NCI-H2081 (cell line): Measurements from ENCODE around the gene TREX2.

Experiments used
- DNase-seq, 2 experiments: peaks; one replicate each; lab custom pipeline; 2025; lab: John Stamatoyannopoulos, UW

TREX2 gene

DNA sequence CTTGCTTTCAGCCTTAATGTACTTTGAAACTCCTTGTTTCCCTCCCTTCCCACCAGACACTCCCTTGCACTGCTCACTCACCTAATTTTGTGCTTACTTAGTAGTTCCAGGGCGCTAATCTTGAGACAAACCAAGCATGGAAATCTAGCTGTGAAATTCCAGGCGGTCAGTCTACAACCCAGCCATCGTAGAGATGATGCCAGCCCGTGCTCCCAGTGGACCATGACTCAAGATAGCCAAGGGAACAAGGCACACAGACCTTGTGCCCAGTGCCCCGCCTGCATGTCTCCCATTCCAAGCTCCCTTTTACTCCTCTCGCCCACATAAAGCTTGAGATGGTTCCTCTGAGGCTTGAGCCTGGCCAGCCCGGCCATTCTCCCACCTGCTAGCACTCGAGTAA lies 11.1 kb downstream of the TREX2 start:
- no peak for DNase-seq

DNA sequence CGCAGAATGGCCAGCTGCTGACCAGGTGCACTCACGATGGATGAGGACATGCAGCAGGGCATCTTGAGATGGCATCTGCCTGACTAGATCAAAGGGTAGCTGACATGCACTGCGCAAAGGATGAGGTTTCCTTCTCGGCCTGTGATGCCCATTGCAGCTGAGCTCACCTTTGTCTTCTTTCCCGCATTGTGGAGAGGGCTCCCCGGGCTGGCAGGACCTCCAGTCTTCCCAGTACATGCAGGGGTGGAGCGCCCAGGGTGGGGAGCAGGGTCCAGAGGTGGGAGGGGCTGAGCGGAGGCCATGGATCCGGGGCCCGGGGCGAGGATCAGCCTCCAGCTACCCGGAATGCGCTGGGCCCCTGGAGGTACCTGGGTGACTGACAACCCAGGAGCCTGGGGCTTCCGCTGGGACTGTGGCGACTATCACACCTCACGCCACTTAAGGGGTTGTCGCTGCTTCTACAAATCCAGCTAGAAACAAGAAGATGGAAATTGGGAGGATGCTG lies 12.0 kb downstream of the TREX2 start:
- no peak for DNase-seq

GRCh38 chrX:153433161-153433680 lies 12.6 kb downstream of the TREX2 start:
- DNase-seq = no peak

DNA sequence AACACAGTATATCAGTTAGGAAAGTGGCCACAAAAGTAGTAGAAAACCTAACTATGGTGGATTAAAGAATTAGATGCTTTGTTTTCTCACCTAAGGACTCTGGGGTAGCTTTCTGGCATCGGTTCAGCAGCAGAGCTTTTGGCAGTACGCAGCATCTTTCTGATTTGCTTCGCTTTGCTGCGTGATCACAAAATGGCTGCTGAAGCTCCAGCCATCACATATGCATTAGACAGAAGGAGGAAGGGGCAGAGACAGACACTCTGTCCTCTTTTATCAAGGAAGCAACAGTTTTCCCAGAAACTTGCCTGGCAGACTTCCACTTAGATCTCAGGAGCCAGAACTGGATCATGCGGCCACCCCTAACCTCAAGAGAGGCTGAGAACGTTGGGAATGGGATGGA lies 15.1 kb downstream of the TREX2 start:
- no peak for DNase-seq

- DNase-seq = no peak
These were observed 19.7 kb downstream of the TREX2 start for GRCh38 chrX:153426204-153426603.

- DNase-seq = no peak
These were observed 22.2 kb downstream of the TREX2 start for GRCh38 chrX:153423652-153424051.

GRCh38 chrX:153421856-153422255 lies 24.0 kb downstream of the TREX2 start:
- no peak for DNase-seq

GRCh38 chrX:153420851-153421599 lies 24.8 kb downstream of the TREX2 start:
- DNase-seq = no peak

DNA sequence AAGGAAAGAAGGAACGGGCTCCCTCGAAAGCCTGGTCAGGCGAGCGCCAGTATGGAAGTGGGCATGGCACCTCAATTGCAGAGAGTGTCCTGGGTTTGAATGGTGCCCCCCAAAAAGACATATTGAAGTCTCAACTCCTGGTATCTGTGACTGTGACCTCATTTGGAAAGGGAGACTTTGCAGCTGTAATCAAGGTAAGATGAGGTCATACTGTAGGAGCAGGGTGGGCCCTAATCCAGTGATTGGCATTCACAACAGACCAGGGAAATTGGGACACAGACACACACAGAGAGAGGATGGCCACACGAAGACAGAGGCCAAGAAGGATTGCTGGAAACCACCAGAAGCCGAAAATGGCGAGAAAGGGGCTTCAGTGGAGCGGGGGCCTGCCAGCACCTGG lies 28.2 kb downstream of the TREX2 start:
- DNase-seq = no peak

DNA sequence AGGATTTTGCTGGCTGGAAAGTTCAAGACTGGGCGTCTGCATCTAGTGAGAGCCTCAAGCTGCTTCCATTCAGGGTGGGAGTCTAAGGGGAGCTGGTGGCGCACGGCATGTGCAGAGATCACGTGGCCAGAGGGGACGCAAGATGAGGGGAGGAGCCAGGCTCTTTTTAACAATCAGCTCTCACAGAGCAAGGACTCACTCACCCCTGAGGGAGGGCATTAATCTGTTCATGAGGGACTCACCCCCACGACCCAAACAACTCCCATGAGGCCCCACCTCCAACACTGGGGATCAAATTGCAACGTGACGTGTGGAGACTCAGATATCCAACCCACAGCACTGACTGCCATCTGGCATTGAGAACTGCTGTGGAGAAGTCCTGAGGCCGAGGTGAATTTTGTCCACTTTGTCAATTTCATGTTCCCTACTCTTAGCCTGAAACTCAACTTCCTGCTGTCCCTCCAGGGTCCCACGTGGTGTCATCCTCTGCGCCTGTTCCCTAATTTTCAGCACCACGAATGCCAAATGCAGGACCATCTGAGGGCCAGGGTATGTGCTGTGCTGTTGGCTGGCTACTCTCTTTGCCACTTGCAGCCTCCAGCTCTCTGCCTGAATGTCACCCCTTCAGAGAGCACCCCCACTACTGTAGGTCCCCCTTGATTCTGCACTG lies 28.9 kb downstream of the TREX2 start:
- no peak for DNase-seq

GRCh38 chrX:153414856-153415510 lies 30.9 kb downstream of the TREX2 start:
- no peak for DNase-seq

GRCh38 chrX:153413731-153414130 lies 32.1 kb downstream of the TREX2 start:
- no peak for DNase-seq

GRCh38 chrX:153412746-153413720 lies 32.8 kb downstream of the TREX2 start:
- no peak for DNase-seq

DNA sequence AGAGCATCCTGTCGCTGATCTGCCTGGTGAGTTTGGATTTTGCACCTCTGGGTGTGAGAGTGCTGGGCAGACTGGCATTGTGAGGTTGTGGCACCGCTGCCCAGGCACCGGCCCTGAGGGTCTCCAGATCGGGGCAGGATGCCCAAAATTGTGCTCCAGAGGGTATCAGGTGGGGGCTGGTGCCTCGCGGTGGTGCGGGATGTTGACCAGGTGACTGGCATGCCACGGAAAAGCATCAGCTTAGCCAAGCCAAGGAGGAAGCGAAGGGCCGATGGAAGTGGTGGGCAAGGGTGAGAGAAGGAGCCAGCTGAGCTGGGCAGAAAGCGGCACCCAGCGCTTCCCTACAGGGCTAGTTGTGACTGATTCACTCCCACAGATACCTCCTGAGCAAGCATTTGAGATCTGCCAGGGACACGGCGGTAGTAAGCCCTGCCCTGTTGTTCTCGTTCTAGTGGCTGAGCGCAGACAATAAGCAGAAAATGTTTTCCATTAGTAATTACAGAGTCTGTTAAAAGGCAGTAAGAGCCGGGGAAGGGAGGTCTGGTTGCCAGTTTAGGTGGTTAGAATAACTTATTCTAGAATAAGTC lies 33.8 kb downstream of the TREX2 start:
- DNase-seq = peak in 1 of 2 experiments; percentile 7

DNA sequence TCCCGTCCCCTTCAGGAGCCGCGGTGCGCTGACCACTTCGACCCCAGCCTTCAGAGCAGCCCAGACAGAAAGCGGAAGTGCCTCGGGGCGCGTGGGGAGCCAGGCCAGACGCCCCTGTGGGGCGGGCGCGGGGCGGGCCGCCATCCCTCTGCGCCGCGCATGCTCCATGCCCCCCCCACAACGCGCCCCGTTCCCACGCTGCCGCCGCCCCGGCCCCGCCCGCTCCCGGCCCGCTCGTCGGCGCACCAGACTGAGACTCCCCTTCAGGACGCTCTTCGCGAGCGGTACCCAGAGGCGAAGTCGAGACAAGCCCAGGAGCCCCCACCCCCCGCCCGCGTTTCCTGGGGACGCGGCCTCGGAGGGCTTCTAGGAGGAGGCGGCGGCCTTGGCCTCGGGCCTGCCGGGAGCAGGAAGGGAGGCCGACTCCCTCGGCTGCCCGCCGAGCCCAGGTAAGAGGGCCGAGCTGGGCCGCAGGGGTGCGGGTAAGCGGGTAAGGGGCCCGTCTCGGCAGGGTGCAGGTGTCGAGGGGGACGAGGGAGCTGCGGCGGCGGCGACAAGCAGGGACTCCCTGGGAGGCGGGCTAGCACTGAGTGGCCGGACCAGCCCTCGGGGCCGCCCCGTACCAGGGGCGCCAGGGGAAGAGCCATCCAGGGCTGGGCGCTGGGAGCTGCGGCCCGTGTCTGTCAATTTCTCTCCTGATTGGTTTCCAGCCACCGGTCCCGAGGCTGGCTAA lies 34.4 kb downstream of the TREX2 start, which contains the start of gene ZFP92:
Gene ZFP92 (plus strand): TSS at position 218 of the 733 bp plus-strand sequence. CDS start 6,851 bp downstream, outside the sequence.
- no peak for DNase-seq

DNA sequence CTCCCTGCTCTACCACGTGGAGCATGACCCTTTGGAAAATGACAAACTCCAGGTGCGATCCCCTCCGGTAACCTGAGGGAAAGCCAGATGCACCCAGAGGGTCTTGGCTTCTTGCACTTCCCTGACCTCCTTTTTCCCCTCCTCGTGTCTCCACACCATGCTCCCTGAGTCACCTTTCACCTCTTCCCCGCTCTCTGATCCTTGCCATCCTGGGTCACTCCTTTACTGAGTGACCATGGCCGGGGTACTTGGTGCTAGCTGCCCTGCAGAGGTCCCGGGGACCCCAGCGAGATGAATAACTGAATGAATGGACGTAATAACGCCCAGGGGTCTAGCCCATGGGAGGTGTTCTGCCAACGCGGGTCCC lies 35.0 kb downstream of the TREX2 start:
- no peak for DNase-seq

DNA sequence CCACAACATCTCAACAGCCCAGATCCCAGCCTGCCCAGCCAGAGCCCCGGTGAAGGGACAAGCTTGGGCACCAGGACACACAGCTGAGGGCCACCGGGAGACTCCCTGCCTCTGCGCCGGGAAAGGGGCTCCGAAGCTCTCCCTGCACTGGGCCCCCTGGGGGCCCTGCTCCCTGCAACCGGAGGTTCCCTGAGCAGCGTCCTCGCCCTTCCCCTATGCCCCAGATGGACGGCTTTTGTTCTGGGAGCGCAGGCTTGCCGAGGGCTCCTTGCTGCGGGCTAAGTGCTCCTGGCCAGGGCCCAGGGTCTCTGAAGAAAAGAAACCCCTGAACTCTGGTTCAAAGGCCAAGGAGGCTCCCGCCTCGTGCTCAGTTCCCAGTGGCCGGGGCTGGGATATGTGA lies 35.5 kb downstream of the TREX2 start:
- DNase-seq = no peak

- DNase-seq = no peak
These were observed 36.3 kb downstream of the TREX2 start for GRCh38 chrX:153409414-153410101.

DNA sequence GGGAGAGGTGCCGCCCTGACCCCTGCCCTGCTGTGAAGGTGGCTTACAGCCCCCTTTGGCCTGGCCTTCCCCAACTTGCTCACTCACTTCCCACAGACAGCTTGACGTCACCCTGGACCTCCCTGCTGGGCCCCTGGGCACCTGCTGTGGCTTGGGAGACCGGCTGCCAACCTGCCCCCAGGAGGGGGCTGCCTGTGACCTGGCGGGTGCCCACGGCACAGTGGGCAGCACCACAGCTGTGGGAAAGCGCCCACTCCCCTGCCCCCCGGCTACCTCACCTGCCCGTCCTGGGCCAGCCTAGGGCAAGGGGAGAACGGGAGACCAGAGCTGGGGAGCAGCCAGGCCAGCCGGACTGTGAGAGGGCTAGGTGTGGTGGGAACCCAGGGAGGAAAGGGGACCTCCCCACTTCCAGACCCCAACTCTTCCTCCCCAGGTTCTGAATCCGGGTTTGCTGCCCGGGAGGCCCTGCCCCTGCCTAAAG lies 36.9 kb downstream of the TREX2 start:
- DNase-seq = no peak
